Esophagus (tissue), 2 donors: ENCODE results near the gene CDKN2A. TPM values are rescaled to one million over a fixed set of nuclear protein-coding genes. Genes with fewer than 3 reads are reported as not detected.
A peak's percentile ranks its signal among the peaks of the same experiment; 100 is the strongest.

Experiments
- H3K27ac ChIP-seq, 2 donors: one replicate each; pipeline ENCODE4 v1.5.1; 2013; ENCODE audit warnings: low read depth in 2 of 2, mild to moderate bottlenecking in 2 of 2, inconsistent platforms in 1 of 2, low read length in 1 of 2, moderate library complexity in 1 of 2
- H3K27me3 ChIP-seq, 2 donors: one replicate each; pipeline ENCODE4 v1.6.1; 2013; ENCODE audit warnings: low read length in 2 of 2, control low read depth in 1 of 2, mild to moderate bottlenecking in 1 of 2; ENCODE audit not compliant: insufficient read depth in 2 of 2, control insufficient read depth in 1 of 2
- H3K36me3 ChIP-seq, 2 donors: one replicate each; pipeline ENCODE4 v1.6.1; 2013; ENCODE audit warnings: low read length in 1 of 2; ENCODE audit not compliant: control insufficient read depth in 2 of 2, insufficient read depth in 2 of 2
- H3K4me1 ChIP-seq, 2 donors: one replicate each; pipeline ENCODE4 v1.6.1; 2013; ENCODE audit warnings: low read length in 1 of 2; ENCODE audit not compliant: control insufficient read depth in 2 of 2, insufficient read depth in 2 of 2
- H3K4me3 ChIP-seq, 2 donors: one replicate each; pipeline ENCODE4 v1.5.1; 2013; ENCODE audit warnings: low read length in 2 of 2, mild to moderate bottlenecking in 2 of 2, low read depth in 1 of 2, moderate library complexity in 1 of 2
- H3K9me3 ChIP-seq, 2 donors: one replicate each; pipeline ENCODE4 v1.6.1; 2013; ENCODE audit warnings: mild to moderate bottlenecking in 2 of 2, low read depth in 1 of 2, low read length in 1 of 2, moderate library complexity in 1 of 2; ENCODE audit not compliant: control insufficient read depth in 2 of 2, insufficient read depth in 1 of 2
- WGBS, 2 donors: extraction: QIAGEN DNeasy Blood & Tissue Kit; methylation state at CpG; one replicate each; pipeline ENCODE4 v1.1.7; 2013; 5-methylcytosine and 5-hydroxymethylcytosine counted together
- polyA plus RNA-seq, 2 donors: library from polyadenylated mRNA; stranded (reverse); fragments of 200-250 nt; gene quantifications; one replicate each; pipeline ENCODE4 v1.2.3, GENCODE V29; 2013
- donor health status: healthy with polysubstance abuse.
- donor health status: Bipolar disorder and iron deficiency.

Gene CDKN2A
- polyA plus RNA-seq, 2 donors: 6.1 to 11.3 TPM

GRCh38 chr9:21995666-21996398 is 1.6 kb upstream of the CDKN2A start:
- H3K4me3 ChIP-seq: peak overlapping the region; percentile 86 to 88
- H3K36me3 ChIP-seq: no peaks in the 10 kb centered on the region
- no peaks in the 10 kb centered on the region for H3K9me3 ChIP-seq
- 23 to 26% methylated on average over 53 to 54 of the region's 54 CpGs for WGBS, 2 donors
- H3K27me3 ChIP-seq: no peaks in the 10 kb centered on the region
- H3K27ac ChIP-seq: peak overlapping the region; percentile 84 to 92
- H3K4me1 ChIP-seq: peaks cover 0 to 3% of the 10 kb centered on the region in 2 donors

GRCh38 chr9:21995006-21995665 is 944 bp upstream of the CDKN2A start:
- H3K27ac ChIP-seq: peak overlapping the region; percentile 84 to 92
- H3K4me3 ChIP-seq: peak overlapping the region; percentile 86 to 88
- WGBS, 2 donors: 0 to 1% methylated on average over 56 of the region's 56 CpGs
- H3K9me3 ChIP-seq: peaks cover 0 to under 1% of the 10 kb centered on the region in 2 donors
- peaks cover 0 to 3% of the 10 kb centered on the region in 2 donors for H3K4me1 ChIP-seq
- H3K36me3 ChIP-seq: no peaks in the 10 kb centered on the region
- H3K27me3 ChIP-seq: peaks cover 0 to 1% of the 10 kb centered on the region in 2 donors

- 0% methylated on average over 23 to 43 of the region's 43 CpGs for WGBS, 2 donors
- Histone ChIP-seq H3K4me3 (peak within 1 kb of the TSS; percentile 86 to 88), H3K4me1 (peaks cover 0 to 3% of the 10 kb centered on the region in 2 donors), H3K27me3 (peaks cover 3 to 4% of the 10 kb centered on the region in 2 donors), H3K9me3 (peaks cover 0 to 6% of the 10 kb centered on the region in 2 donors), H3K27ac (peak within 1 kb of the TSS; percentile 84 to 92), H3K36me3 (no peaks in the 10 kb centered on the region)
These were observed 389 bp upstream of the CDKN2A start, which contains the start of gene CDKN2B-AS1 for GRCh38 chr9:21994556-21995005. Gene CDKN2B-AS1 (plus strand): TSS chr9:21994791.

- peaks cover 3 to 7% of the 10 kb centered on the region in 2 donors for H3K27me3 ChIP-seq
- H3K27ac ChIP-seq: no peak overlapping the region
- H3K36me3 ChIP-seq: no peaks in the 10 kb centered on the region
- H3K4me1 ChIP-seq: peaks cover 0 to 3% of the 10 kb centered on the region in 2 donors
- 97 to 99% methylated on average over 4 of the region's 4 CpGs for WGBS, 2 donors
- peaks cover 0 to 9% of the 10 kb centered on the region in 2 donors for H3K9me3 ChIP-seq
- peak overlapping the region in 1 of 2 donors; percentile 86 for H3K4me3 ChIP-seq
These were observed 1.2 kb downstream of the CDKN2A start for GRCh38 chr9:21993007-21993406.

- Histone ChIP-seq H3K4me1 (peaks cover 0 to 3% of the 10 kb centered on the region in 2 donors), H3K27me3 (peaks cover 3 to 7% of the 10 kb centered on the region in 2 donors), H3K4me3 (no peak overlapping the region), H3K36me3 (no peaks in the 10 kb centered on the region), H3K9me3 (peaks cover 0 to 9% of the 10 kb centered on the region in 2 donors), H3K27ac (no peak overlapping the region)
- 88 to 89% methylated on average over 5 of the region's 5 CpGs for WGBS, 2 donors
These were observed 2.9 kb downstream of the CDKN2A start for GRCh38 chr9:21991072-21991959.

GRCh38 chr9:21989440-21990189 is 4.6 kb downstream of the CDKN2A start:
- 19 to 34% methylated on average over 35 of the region's 35 CpGs for WGBS, 2 donors
- peak overlapping the region in 1 of 2 donors; percentile 1 for H3K4me3 ChIP-seq
- peaks cover 0 to 9% of the 10 kb centered on the region in 2 donors for H3K9me3 ChIP-seq
- H3K4me1 ChIP-seq: no peaks in the 10 kb centered on the region
- no peaks in the 10 kb centered on the region for H3K36me3 ChIP-seq
- no peak overlapping the region for H3K27ac ChIP-seq
- H3K27me3 ChIP-seq: peaks cover 3 to 7% of the 10 kb centered on the region in 2 donors

GRCh38 chr9:21988056-21988990 is 5.9 kb downstream of the CDKN2A start:
- H3K9me3 ChIP-seq: peaks cover 0 to 9% of the 10 kb centered on the region in 2 donors
- no peak overlapping the region for H3K27ac ChIP-seq
- no peak overlapping the region for H3K4me3 ChIP-seq
- H3K4me1 ChIP-seq: no peaks in the 10 kb centered on the region
- H3K27me3 ChIP-seq: peaks cover 3 to 7% of the 10 kb centered on the region in 2 donors
- H3K36me3 ChIP-seq: no peaks in the 10 kb centered on the region
- WGBS, 2 donors: 33 to 44% methylated on average over 9 of the region's 9 CpGs

- no peak overlapping the region for H3K27ac ChIP-seq
- no peak overlapping the region for H3K4me3 ChIP-seq
- 68 to 80% methylated on average over 5 of the region's 5 CpGs for WGBS, 2 donors
- peaks cover 0 to 9% of the 10 kb centered on the region in 2 donors for H3K9me3 ChIP-seq
- H3K27me3 ChIP-seq: peaks cover 3 to 7% of the 10 kb centered on the region in 2 donors
- H3K4me1 ChIP-seq: no peaks in the 10 kb centered on the region
- no peaks in the 10 kb centered on the region for H3K36me3 ChIP-seq
These were observed 8.1 kb downstream of the CDKN2A start for GRCh38 chr9:21985964-21986667.
